ENCODE results near the gene CCDC136. TPM values are rescaled to one million over a fixed set of nuclear protein-coding genes. Genes with fewer than 3 reads are reported as not detected.

The CCDC136 gene
- total RNA-seq, 1 experiment from 2014 or later = 11.1 TPM

- Histone ChIP-seq H3K79me2 (ENCODE audit: insufficient read depth, low read length) (no peaks in the 10 kb centered on the region), H3K9me2 (ENCODE audit: insufficient read depth) (no peaks in the 10 kb centered on the region), H4K20me1 (ENCODE audit: insufficient read depth) (no peaks in the 10 kb centered on the region), H3K27me3 (ENCODE audit: insufficient read depth, low read length) (no peaks in the 10 kb centered on the region), H2AFZ (ENCODE audit: low read depth, low read length, poor library complexity, severe bottlenecking) (no peak overlapping the region), H3K9me3 (ENCODE audit: control insufficient read depth in 1 of 2, insufficient read depth in 1 of 2, low read depth in 1 of 2, low read length in 2 of 2) (no peaks in the 10 kb centered on the region), H3K4me2 (ENCODE audit: low read length) (no peak overlapping the region), H3K27ac (ENCODE audit: low read depth, low read length) (no peak overlapping the region), H3K9ac (ENCODE audit: low read length) (no peak overlapping the region), H3K4me1 (ENCODE audit: control insufficient read depth in 1 of 2, insufficient read depth in 2 of 2, low read length in 2 of 2) (peaks cover 0 to 8% of the 10 kb centered on the region in 2 experiments; a peak in 2 of 4 replicates), H3K36me3 (ENCODE audit: control insufficient read depth in 1 of 2, insufficient read depth in 2 of 2, low read length in 2 of 2) (peaks cover 0 to 27% of the 10 kb centered on the region in 2 experiments; a peak in 1 of 4 replicates), H3K4me3 (replicated peaks in 1 of 2; ENCODE audit: low read depth in 1 of 2, low read length in 2 of 2) (no peak overlapping the region)
- ChIA-PET RAD21 (ENCODE audit: low non-redundant PET in 1 of 2, low total read pairs in 2 of 2, uncharacterized antibody in 2 of 2, unreplicated experiment in 2 of 2) (no interaction called here), CTCF (no interaction called here), POLR2A (no interaction called here)
- BruUV-seq (replicated peaks) = no TSS peak
- ATAC-seq (no peak), DNase-seq (ENCODE audit: low read depth, low spot score) (no peak)
- intact Hi-C loops (cut with micrococcal nuclease) = no loop called here
- TF ChIP-seq SIN3A (IDR thresholded peaks at IDR 0.05; ENCODE audit: low read depth) (no peak), ZFX (IDR thresholded peaks at IDR 0.05) (no peak), RAD21 (IDR thresholded peaks at IDR 0.05; ENCODE audit: low read depth) (no peak)
These were observed 47.4 kb downstream of the CCDC136 start for GRCh38 chr7:128838981-128839731.

GRCh38 chr7:128839751-128840177 is 48.0 kb downstream of the CCDC136 start:
- H3K79me2 ChIP-seq (ENCODE audit: insufficient read depth, low read length) = no peaks in the 10 kb centered on the region
- H3K9me2 ChIP-seq (ENCODE audit: insufficient read depth) = no peaks in the 10 kb centered on the region
- RAD21 ChIA-PET (ENCODE audit: low non-redundant PET in 1 of 2, low total read pairs in 2 of 2, uncharacterized antibody in 2 of 2, unreplicated experiment in 2 of 2) = no interaction called here
- no peak overlapping the region for H3K4me3 ChIP-seq (replicated peaks in 1 of 2; ENCODE audit: low read depth in 1 of 2, low read length in 2 of 2)
- H3K4me1 ChIP-seq (ENCODE audit: control insufficient read depth in 1 of 2, insufficient read depth in 2 of 2, low read length in 2 of 2) = peaks cover 0 to 8% of the 10 kb centered on the region in 2 experiments; a peak in 2 of 4 replicates
- H4K20me1 ChIP-seq (ENCODE audit: insufficient read depth) = no peaks in the 10 kb centered on the region
- H3K36me3 ChIP-seq (ENCODE audit: control insufficient read depth in 1 of 2, insufficient read depth in 2 of 2, low read length in 2 of 2) = peaks cover 0 to 27% of the 10 kb centered on the region in 2 experiments; a peak in 1 of 4 replicates
- H3K27ac ChIP-seq (ENCODE audit: low read depth, low read length) = no peak overlapping the region
- no peaks in the 10 kb centered on the region for H3K27me3 ChIP-seq (ENCODE audit: insufficient read depth, low read length)
- H3K4me2 ChIP-seq (ENCODE audit: low read length) = no peak overlapping the region
- H2AFZ ChIP-seq (ENCODE audit: low read depth, low read length, poor library complexity, severe bottlenecking) = no peak overlapping the region
- DNase-seq (ENCODE audit: low read depth, low spot score) (no peak), ATAC-seq (no peak)
- no peaks in the 10 kb centered on the region for H3K9me3 ChIP-seq (ENCODE audit: control insufficient read depth in 1 of 2, insufficient read depth in 1 of 2, low read depth in 1 of 2, low read length in 2 of 2)
- CTCF ChIA-PET = no interaction called here
- intact Hi-C loops (cut with micrococcal nuclease) = no loop called here
- POLR2A ChIA-PET = no interaction called here
- TF ChIP-seq SIN3A (IDR thresholded peaks at IDR 0.05; ENCODE audit: low read depth) (no peak), ZBTB33 (IDR thresholded peaks at IDR 0.05; ENCODE audit: extremely low read depth, insufficient replicate concordance, low read length) (no peak), SRF (IDR thresholded peaks at IDR 0.05; ENCODE audit: low read depth) (no peak), ZFX (IDR thresholded peaks at IDR 0.05) (no peak), ELF1 (IDR thresholded peaks at IDR 0.05; ENCODE audit: borderline replicate concordance, low read depth) (no peak), SP1 (IDR thresholded peaks at IDR 0.05; ENCODE audit: low read depth) (no peak)
- no TSS peak for BruUV-seq (replicated peaks)
- H3K9ac ChIP-seq (ENCODE audit: low read length) = no peak overlapping the region
